GM10248 (cell line): Measurements from ENCODE around the gene KIRREL3.

ENCODE experiments used
- CTCF ChIA-PET: fragments of 300-600 bp; sonication (Branson Sonifier 250); formaldehyde crosslinking; extraction: SDS; loops from one replicate; lab custom pipeline; 2021; ENCODE audit warnings: antibody characterized with exemption; lab: Yijun Ruan, JAX
- POLR2A ChIA-PET: fragments of 350-650 bp; sonication (Branson Sonifier 250); formaldehyde crosslinking; extraction: SDS; loops from one replicate; lab custom pipeline; 2020; ENCODE audit warnings: antibody characterized with exemption; lab: Yijun Ruan, JAX
- DNase-seq: peaks from one replicate; pipeline ENCODE4 v3.0.0; 2012; ENCODE audit errors: extremely low spot score
- CTCF ChIP-seq: IDR thresholded peaks from 2 replicates; pipeline ENCODE4 v1.5.1; 2012; ENCODE audit warnings: mild to moderate bottlenecking, low read depth; ENCODE audit errors: extremely low read depth, missing control alignments, control extremely low read depth

The KIRREL3 gene

DNA sequence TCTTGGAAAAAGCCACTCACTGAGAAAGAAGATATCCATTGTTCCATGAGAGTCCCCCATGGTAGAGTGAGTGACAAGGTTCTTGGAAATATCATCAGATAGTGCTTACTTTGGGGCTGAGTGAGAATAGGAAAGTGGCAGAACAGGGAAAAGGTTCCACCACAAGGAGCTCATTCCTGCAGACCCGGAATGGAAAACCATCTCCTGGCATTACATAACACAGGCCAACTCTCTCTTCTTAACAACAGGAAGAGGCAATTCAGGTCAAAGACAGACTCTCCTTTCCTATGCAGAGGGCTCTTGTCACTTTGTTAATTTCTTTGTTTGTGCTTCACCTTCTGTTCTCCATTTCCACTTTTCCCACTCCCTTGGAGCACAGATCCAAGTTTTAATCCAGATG, 259.7 kb downstream of the KIRREL3 start:
- POLR2A ChIA-PET = no interaction called here
- no peak for DNase-seq
- no peak for TF ChIP-seq CTCF
- CTCF ChIA-PET = no interaction called here

DNA sequence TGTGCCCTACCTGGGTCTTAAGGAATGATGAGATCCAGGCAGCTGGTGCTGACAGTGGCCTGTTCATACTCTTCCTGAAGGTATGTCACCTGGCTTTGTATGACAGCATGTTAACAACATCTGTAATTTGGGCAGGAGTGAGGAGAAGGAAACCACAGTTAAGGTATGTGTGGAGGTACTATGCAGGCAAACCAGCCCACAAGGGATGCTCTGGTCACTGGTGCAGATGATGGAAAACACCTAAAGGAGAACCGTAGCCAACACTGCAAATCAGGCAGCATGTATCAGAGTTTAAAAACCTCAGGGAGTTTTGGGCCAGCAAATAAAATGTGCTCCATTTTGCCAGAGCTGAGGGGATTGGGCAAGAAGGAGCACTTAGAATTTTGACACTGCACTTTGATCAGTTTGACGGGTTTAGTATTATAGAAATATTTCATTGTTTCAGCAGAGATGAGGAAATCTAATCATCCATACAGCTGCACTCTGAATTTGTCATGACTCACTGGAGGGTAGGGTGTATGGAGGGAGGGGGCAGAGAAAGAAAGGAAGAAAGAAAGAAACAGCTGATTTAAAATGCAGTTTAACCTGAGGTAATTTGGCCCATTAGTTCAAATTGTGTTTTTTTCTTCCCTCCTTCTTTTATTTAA, 260.9 kb downstream of the KIRREL3 start:
- POLR2A ChIA-PET = no interaction called here
- TF ChIP-seq CTCF = no peak
- CTCF ChIA-PET = interaction anchor here (1.4 kb wide), 1 partner anchor 13 kb away, joined by 3 read pairs; no protein-coding TSS in a partner anchor

DNA sequence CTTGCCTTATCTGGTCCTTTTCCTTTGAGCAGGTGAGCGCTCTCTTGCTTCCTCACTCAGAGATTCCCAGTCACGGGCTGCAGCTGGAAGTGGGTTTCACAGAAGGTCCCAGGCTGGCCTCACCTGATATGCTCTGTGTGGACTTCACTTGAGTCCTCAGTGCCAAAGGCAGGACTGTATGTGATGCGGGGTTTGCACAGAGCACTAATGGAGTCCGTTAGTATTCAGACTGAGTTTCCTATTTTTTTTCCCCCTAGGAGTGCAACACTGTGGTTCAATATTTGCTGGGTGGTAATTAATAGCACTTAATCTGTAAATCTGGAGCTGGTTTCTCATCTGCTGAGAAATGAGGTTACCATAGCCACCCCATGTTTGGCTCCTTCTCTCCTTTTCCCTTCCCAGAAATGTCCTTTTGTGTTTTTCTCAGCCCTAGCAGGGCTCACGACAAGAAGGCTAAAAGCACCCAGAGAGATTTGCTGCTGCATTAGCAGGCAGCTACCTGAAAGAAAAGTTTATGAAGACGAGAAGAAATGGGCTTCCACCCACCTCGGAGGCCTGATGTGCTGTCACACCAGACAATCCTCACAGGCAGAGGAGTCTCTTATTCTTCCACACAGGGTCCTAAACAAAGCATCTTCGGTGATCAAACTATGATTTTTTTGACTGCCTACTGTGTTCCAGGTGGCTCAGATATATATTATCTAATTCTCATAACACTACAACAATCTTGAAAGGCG, 262.1 kb downstream of the KIRREL3 start:
- TF ChIP-seq CTCF = no peak
- POLR2A ChIA-PET = no interaction called here
- CTCF ChIA-PET = interaction anchor here (1.4 kb wide), 1 partner anchor 14 kb away, joined by 3 read pairs; no protein-coding TSS in a partner anchor
- DNase-seq = no peak

More for the DNA sequence above, 260.9 kb downstream of the KIRREL3 start:
- no peak for DNase-seq

GRCh38 chr11:126736682-126737572, 263.6 kb downstream of the KIRREL3 start:
- DNase-seq = no peak
- TF ChIP-seq CTCF = no peak
- CTCF ChIA-PET = interaction anchor here (2.7 kb wide), 1 partner anchor 20 kb away, joined by 9 read pairs; no protein-coding TSS in a partner anchor
- POLR2A ChIA-PET = no interaction called here

DNA sequence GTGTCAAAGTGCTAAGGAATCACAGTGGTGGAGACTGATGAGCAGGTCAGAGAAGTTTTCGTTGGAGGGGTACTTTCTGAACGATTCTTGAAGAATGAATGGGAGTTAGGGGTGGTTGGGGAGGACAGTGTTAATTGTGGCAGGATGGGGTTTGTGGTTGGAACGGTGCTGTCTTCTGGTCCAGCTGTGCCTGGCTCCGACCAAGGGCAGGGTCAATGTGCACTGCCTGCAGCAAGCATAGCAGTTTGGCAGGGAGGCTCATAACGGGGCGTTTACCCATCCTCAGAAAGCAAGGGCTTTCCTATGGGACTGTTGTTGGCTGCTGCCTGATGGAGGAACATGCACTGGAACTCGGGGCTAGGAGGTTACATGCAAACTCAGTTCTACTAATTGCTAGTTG, 265.8 kb downstream of the KIRREL3 start:
- no peak for DNase-seq
- CTCF ChIA-PET = interaction anchor here (2.7 kb wide), 1 partner anchor 18 kb away, joined by 9 read pairs; no protein-coding TSS in a partner anchor
- POLR2A ChIA-PET = no interaction called here
- no peak for TF ChIP-seq CTCF

- ChIA-PET POLR2A (no interaction called here), CTCF (interaction anchor here (1.3 to 1.5 kb wide), 2 partner anchors 17 to 256 kb away, joined by 4 read pairs; no protein-coding TSS in a partner anchor)
- no peak for TF ChIP-seq CTCF
- DNase-seq = no peak
Observed at GRCh38 chr11:126733685-126734084, 266.9 kb downstream of the KIRREL3 start.
